GM12875 (cell line): ENCODE data around the gene MICU2.

Experiments
- H3K4me3 ChIP-seq: one replicate; pipeline ENCODE4 v1.5.1; 2011; ENCODE audit warnings: low read depth, low read length, control low read depth
- TF ChIP-seq, protein P1 (sequence below): IDR thresholded peaks from 2 replicates; pipeline ENCODE4 v1.5.1; 2011; ENCODE audit warnings: low read depth, mild to moderate bottlenecking, control low read depth, inconsistent platforms, low read length, moderate library complexity, borderline replicate concordance; ENCODE audit not compliant: insufficient read depth

Gene MICU2

DNA sequence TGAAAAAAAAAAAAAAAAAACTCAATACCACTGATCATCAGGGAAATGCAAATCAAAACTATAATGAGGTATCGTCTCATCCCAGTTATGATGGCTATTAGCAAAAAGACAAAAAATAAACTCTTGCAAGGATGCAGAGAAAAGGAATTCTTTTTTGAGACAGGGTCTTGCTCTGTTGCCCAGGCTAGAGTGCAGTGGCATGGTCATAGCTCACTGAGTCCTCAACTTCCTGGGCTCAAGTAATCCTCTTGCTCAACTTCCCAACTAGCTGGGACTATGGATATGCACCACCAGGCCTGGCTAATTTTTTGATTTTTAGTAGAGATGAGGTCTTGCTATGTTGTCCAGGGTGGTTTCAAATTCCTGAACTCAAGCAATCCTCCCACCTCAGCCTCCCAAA is 59.5 kb downstream of the MICU2 start:
- H3K4me3 ChIP-seq, result no peak overlapping the region
- TF ChIP-seq, protein P1, sequence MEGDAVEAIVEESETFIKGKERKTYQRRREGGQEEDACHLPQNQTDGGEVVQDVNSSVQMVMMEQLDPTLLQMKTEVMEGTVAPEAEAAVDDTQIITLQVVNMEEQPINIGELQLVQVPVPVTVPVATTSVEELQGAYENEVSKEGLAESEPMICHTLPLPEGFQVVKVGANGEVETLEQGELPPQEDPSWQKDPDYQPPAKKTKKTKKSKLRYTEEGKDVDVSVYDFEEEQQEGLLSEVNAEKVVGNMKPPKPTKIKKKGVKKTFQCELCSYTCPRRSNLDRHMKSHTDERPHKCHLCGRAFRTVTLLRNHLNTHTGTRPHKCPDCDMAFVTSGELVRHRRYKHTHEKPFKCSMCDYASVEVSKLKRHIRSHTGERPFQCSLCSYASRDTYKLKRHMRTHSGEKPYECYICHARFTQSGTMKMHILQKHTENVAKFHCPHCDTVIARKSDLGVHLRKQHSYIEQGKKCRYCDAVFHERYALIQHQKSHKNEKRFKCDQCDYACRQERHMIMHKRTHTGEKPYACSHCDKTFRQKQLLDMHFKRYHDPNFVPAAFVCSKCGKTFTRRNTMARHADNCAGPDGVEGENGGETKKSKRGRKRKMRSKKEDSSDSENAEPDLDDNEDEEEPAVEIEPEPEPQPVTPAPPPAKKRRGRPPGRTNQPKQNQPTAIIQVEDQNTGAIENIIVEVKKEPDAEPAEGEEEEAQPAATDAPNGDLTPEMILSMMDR, result no peak

DNA sequence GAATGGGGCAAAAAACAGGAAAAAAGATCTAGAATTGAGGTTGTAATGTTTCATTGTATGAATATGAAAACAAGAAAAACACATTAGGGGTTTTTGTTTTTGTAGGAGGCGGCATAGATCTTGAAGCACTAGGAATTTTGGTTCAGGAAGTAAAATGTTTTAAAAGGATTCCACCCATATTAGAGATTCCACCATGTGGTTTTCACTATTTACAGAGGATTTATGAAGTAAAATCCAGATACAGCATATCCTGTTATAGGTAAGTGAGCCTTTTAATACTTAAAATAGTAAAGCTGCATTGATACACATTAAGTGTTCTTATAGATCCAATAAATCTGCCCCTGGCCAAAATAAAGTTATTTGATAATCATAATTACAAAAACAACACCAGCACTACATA is 61.4 kb downstream of the MICU2 start:
- no peak overlapping the region for H3K4me3 ChIP-seq
- TF ChIP-seq, protein P1, result no peak

DNA sequence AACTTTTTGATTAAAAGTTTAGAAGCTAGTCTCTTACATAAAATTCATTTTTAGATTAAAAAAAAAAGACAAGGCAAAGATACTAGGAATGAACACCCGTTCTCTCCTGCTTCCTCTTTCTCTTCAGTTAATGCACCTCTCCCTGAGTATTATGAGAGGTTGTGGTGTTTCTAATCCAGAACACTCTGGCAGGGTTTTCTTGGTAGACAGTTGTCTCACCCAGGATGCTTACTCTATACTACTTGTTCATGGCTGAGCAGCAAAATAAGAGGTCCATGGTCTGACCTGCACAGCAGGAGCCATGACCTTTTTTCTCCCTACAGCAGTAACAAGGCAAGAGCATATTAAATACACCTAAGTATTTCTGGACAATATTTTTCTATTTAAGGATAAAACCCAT is 62.0 kb downstream of the MICU2 start:
- TF ChIP-seq, protein P1, result no peak
- H3K4me3 ChIP-seq, result no peak overlapping the region

DNA sequence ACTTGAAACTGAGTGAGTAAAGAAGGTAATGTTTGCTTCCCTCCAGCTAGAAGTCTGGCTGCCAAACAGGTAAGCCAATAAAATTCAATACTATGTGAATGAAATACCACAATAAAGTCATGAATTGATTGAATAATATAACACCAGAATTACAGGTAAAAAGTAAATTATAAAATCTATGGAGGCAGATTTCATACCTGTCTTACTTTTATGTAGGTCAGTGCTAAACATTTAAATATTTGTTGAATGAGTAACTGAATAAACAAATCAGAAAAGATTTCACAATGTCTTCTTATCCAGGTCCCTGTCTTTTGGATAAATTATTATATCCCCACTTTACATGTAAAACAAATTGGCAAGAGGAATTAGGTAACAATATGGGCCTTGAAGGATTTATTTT is 62.7 kb downstream of the MICU2 start:
- no peak overlapping the region for H3K4me3 ChIP-seq
- TF ChIP-seq, protein P1, result no peak

DNA sequence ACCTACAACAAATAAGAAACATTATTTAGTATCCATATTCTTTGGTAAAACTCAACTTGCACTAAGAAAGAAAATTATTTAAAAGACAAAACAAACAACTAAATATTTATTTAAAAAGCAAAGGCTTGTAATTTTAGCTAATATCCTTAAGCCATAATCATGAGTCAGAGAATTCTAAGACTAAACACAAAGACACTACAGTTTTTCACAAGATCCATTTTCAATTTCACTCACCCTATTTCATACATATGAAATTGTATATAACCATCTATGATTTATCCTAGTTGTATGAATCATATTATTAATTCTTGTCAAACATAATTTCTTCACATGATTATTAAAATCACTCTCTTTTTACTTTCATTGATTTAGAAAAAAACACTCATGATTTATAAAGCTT is 64.3 kb downstream of the MICU2 start:
- no peak overlapping the region for H3K4me3 ChIP-seq
- TF ChIP-seq, protein P1, result no peak

DNA sequence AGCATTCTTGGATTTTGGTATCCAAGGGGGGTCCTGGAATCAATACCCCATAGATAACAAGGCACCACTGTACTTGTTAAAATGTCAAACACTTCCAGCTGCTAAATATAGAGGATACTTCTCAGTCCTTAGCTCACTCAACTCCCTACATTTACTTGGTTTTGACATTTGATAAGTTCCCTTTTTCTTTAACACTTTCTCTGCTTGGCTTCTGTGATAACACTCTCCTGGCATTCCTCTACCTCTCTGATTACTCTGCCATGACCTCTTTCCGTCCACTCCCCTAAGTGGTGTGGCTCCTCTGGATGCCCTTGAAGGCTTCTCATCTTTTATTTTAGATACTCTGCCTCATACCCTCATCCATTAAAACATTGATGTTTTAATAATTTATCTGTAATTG is 65.2 kb downstream of the MICU2 start:
- no peak overlapping the region for H3K4me3 ChIP-seq

DNA sequence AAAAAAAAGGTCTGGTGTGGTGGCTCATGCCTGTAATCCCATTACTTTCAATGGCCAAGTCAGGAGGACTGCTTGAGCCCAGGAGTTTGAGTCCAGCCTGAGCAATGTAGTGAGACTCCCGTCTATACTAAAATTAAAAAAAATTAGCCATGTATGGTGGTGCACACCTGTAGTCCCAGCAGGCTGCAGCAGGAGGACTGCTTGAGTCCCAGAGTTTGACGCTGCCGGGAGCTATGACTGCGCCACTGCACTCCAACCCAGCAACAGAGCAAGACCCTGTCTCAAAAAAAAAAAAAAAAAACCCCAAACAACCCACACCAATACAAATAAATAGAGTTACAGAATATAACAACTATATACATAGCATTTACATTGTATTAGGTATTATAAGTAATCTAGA is 65.7 kb downstream of the MICU2 start:
- no peak overlapping the region for H3K4me3 ChIP-seq
- TF ChIP-seq, protein P1, result no peak

More for the DNA sequence above, 65.2 kb downstream of the MICU2 start:
- TF ChIP-seq, protein P1, result no peak
